HL-60/S4 (cell line): ENCODE measurements around the gene FBXL17.
"Not testable (repeated sequence)": the region's sequence is repeated elsewhere in the genome, so short reads cannot be mapped to it uniquely, and the experiment has no call there.

Source experiments
- in situ Hi-C: fragments of 300-500 bp; cut with MboI; formaldehyde crosslinking; loops from 2 replicates; pipeline ENCODE4 v1.14.3; 2022; ENCODE audit warnings: low sequenced_read_pairs

FBXL17 gene

GRCh38 chr5:108381954-108382783, at the start of gene FBXL17:
FBXL17 (minus strand) TSS chr5:108382098.
- in situ Hi-C loops: no loop called here

- in situ Hi-C loops: no loop called here
These were observed 49.2 kb upstream of the FBXL17 start for GRCh38 chr5:108430931-108431608.

- in situ Hi-C loops: no loop called here
These were observed 39.8 kb upstream of the FBXL17 start for GRCh38 chr5:108421713-108422112.

GRCh38 chr5:108420755-108421154, 38.9 kb upstream of the FBXL17 start:
- in situ Hi-C loops: no loop called here

GRCh38 chr5:108420158-108420557, 38.3 kb upstream of the FBXL17 start:
- in situ Hi-C loops: no loop called here

- in situ Hi-C loops: no loop called here
These were observed 36.3 kb upstream of the FBXL17 start for GRCh38 chr5:108418197-108418596.

- in situ Hi-C loops: no loop called here
These were observed 35.3 kb upstream of the FBXL17 start for GRCh38 chr5:108417166-108417670.

- in situ Hi-C loops: no loop called here
These were observed 33.8 kb upstream of the FBXL17 start for GRCh38 chr5:108415726-108416125.

- in situ Hi-C loops: no loop called here
These were observed 27.9 kb upstream of the FBXL17 start for GRCh38 chr5:108409786-108410185.

GRCh38 chr5:108405201-108405600, 23.3 kb upstream of the FBXL17 start:
- in situ Hi-C loops: not testable (repeated sequence)

GRCh38 chr5:108398964-108399363, 17.1 kb upstream of the FBXL17 start:
- in situ Hi-C loops: no loop called here

- in situ Hi-C loops: not testable (repeated sequence)
These were observed 14.9 kb upstream of the FBXL17 start for GRCh38 chr5:108396837-108397236.

GRCh38 chr5:108387758-108388157, 5.9 kb upstream of the FBXL17 start:
- in situ Hi-C loops: no loop called here

- in situ Hi-C loops: no loop called here
These were observed 4.6 kb upstream of the FBXL17 start for GRCh38 chr5:108386345-108387061.

GRCh38 chr5:108384741-108385140, 2.8 kb upstream of the FBXL17 start:
- in situ Hi-C loops: no loop called here

GRCh38 chr5:108382784-108383330, 959 bp upstream of the FBXL17 start:
- in situ Hi-C loops: no loop called here

- in situ Hi-C loops: no loop called here
These were observed 446 bp downstream of the FBXL17 start for GRCh38 chr5:108381350-108381953.

- in situ Hi-C loops: no loop called here
These were observed 1.2 kb downstream of the FBXL17 start for GRCh38 chr5:108380531-108381349.

GRCh38 chr5:108379722-108380530, 2.0 kb downstream of the FBXL17 start:
- in situ Hi-C loops: no loop called here
